Activated CD4-positive, alpha-beta T cell treated with anti-CD3 and anti-CD28 coated beads for 36 hours (primary cell): ENCODE measurements around the gene DNAH14. TPM values are rescaled to one million over a fixed set of nuclear protein-coding genes. Genes with fewer than 3 reads are reported as not detected.

Experiments used
- ATAC-seq: fragments of 200-7000 bp; cut with Tn5 transposase; one replicate; pipeline ENCODE4 v1.10.0; 2021; ENCODE audit warnings: mild to moderate bottlenecking, moderate library complexity
- CTCF ChIA-PET: fragments of 350-600 bp; sonication (Branson Sonifier 250); formaldehyde crosslinking; loops from one replicate; lab custom pipeline; 2021; ENCODE audit warnings: antibody characterized with exemption; lab: Charles Lee
- POLR2A ChIA-PET: fragments of 350-600 bp; sonication (Branson Sonifier 250); formaldehyde crosslinking; loops from one replicate; lab custom pipeline; 2021; ENCODE audit warnings: antibody characterized with exemption, inconsistent platforms; lab: Charles Lee
- DNase-seq: peaks from one replicate; pipeline ENCODE4 v3.0.0-alpha.2; 2020
- H3K27ac Mint-ChIP-seq: one replicate; pipeline ENCODE4 v1.8.0; 2021; ENCODE audit warnings: mixed read lengths
- H3K27me3 Mint-ChIP-seq: one replicate; pipeline ENCODE4 v1.8.0; 2021; ENCODE audit warnings: mixed read lengths
- H3K36me3 Mint-ChIP-seq: one replicate; pipeline ENCODE4 v1.8.0; 2021; ENCODE audit warnings: low read depth, mixed read lengths
- H3K4me1 Mint-ChIP-seq: one replicate; pipeline ENCODE4 v1.8.0; 2021; ENCODE audit warnings: mixed read lengths
- H3K4me3 Mint-ChIP-seq: one replicate; pipeline ENCODE4 v1.8.0; 2021; ENCODE audit warnings: mild to moderate bottlenecking, moderate library complexity, mixed read lengths
- H3K9me3 Mint-ChIP-seq: one replicate; pipeline ENCODE4 v1.8.0; 2021; ENCODE audit warnings: low read depth, mixed read lengths
- intact Hi-C, 2 experiments: fragments of 100-400 bp; cut with DNase I in 1 of 2; cut with micrococcal nuclease in 1 of 2; formaldehyde crosslinking; loops; one replicate each; pipeline versions ENCODE4 v1.14.2 to v1.15.1; 2022 to 2024; cut with DNase I, micrococcal nuclease
- total RNA-seq, 2 experiments: library from RNA; stranded (reverse); gene quantifications; one replicate each; pipeline ENCODE4 v1.2.3, GENCODE V29; 2021

DNAH14 gene
- total RNA-seq, 2 experiments from 2014 or later: 1.6 to 2.1 TPM

GRCh38 chr1:225422031-225422605 is 492.6 kb downstream of the DNAH14 start:
- POLR2A ChIA-PET: no interaction called here
- Mint-ChIP-seq H3K36me3 (peaks cover 48% of the 10 kb centered on the region), H3K27ac (no peak overlapping the region), H3K27me3 (no peaks in the 10 kb centered on the region), H3K4me1 (peaks cover 48% of the 10 kb centered on the region), H3K9me3 (no peaks in the 10 kb centered on the region), H3K4me3 (no peak overlapping the region)
- ATAC-seq (no peak), DNase-seq (no peak)
- intact Hi-C loops: loop anchor here in 1 of 2 experiments (10.0 kb wide), 1 partner anchor 987 kb away; the partner anchor contains the start of gene WDR26
- CTCF ChIA-PET: interaction anchor here (0.6 to 0.9 kb wide), 2 partner anchors 31 to 52 kb away, joined by 3 read pairs; no protein-coding TSS in a partner anchor

DNA sequence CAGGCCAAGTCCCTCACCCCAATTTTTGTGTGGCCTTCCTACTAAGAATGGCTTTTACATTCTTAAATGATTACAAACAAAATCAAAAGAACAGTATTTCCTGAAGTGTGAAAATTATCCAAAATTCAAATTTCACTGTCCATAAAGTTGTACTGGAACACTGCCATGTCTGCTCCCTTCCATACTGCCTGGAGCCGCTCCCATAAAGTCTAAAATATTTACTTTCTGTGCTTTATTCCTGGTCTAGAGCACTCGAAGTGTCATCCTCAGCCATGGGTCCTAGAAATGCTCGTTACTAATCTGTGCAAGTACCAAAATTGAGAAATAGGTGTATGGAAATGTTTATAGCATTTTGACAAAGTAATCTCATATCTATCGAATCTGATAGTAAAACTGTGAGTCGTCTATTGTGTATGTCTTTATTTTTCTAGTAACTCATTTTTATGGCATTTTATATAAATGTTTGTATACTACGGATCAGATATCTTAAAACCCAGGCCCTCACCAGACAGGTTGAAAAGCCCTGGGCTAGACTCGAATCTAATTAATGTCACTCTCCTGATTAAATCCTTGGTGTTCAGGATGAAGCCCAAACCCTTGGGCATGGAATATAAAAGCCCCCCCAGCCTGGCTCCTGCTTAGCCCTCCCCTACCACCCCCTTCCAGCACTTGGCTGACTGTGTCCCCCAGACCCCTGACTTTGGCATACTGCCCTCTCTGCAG is 493.5 kb downstream of the DNAH14 start:
- Mint-ChIP-seq H3K9me3 (no peaks in the 10 kb centered on the region), H3K36me3 (peaks cover 44% of the 10 kb centered on the region), H3K27ac (peak overlapping the region; percentile 60), H3K27me3 (no peaks in the 10 kb centered on the region), H3K4me1 (peaks cover 48% of the 10 kb centered on the region), H3K4me3 (no peak overlapping the region)
- intact Hi-C loops: loop anchor here in 1 of 2 experiments (10.0 kb wide), 1 partner anchor 988 kb away; the partner anchor contains the start of gene WDR26
- DNase-seq (no peak), ATAC-seq (no peak)
- POLR2A ChIA-PET: interaction anchor here (0.6 kb wide), 1 partner anchor 11 kb away, joined by 4 read pairs; no protein-coding TSS in a partner anchor
- CTCF ChIA-PET: interaction anchor here (0.6 to 0.9 kb wide), 2 partner anchors 30 to 52 kb away, joined by 3 read pairs; no protein-coding TSS in a partner anchor

DNA sequence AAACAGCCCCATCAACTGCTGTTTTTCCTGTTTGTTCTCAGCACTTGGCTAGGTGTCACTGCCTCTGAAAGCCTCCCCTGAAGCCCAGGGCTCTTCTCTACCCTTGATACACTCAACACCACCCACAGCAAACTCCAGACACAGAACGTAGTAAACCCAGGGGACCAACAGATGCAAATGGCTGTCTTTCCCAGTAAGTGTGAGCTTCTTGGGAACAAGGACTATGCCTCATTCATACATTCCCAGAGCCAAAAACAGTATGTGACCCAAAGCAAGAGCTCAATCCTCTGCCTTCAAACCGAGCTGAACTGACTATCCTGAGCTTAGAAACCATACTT is 494.0 kb downstream of the DNAH14 start:
- ATAC-seq (no peak), DNase-seq (no peak)
- Mint-ChIP-seq H3K4me1 (peaks cover 48% of the 10 kb centered on the region), H3K36me3 (peaks cover 41% of the 10 kb centered on the region), H3K27ac (peak overlapping the region; percentile 60), H3K4me3 (peak overlapping the region; percentile 2), H3K27me3 (no peaks in the 10 kb centered on the region), H3K9me3 (no peaks in the 10 kb centered on the region)
- intact Hi-C loops: loop anchor here in 1 of 2 experiments (10.0 kb wide), 1 partner anchor 989 kb away; the partner anchor contains the start of gene WDR26
- ChIA-PET POLR2A (interaction anchor here (0.6 kb wide), 1 partner anchor 11 kb away, joined by 4 read pairs; no protein-coding TSS in a partner anchor), CTCF (interaction anchor here (2.0 kb wide), 1 partner anchor 17 kb away, joined by 5 read pairs; no protein-coding TSS in a partner anchor)

DNA sequence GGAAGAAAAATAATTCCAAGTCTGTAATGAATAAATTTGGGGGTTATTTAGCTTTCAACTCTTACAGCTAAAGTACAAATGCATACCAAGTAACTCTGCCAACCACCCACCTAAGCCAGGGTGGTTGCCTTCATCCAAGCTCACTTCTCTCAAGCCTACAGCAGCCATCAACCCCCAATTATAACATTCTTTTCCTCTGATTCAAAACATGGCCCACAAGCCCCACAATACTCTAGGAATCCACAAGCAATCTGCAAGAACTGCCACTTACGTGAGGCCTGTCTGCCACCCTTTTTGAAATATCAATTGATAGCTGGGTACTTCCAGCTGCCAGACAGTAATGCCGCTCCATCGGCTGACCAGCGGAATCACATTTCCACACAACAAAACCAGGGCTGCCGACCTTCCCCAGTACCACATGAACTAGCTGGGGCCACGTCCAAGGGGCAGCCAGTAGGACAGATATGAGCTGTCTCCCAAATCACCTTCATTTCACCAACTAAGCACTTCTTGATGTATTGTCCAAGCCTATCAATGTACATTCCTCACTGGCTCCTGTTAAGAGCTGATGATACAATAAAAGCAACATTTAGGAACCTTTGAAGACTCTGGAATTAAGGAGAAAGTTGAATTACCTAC is 495.2 kb downstream of the DNAH14 start:
- Mint-ChIP-seq H3K9me3 (no peaks in the 10 kb centered on the region), H3K4me1 (peaks cover 57% of the 10 kb centered on the region), H3K4me3 (peak overlapping the region; percentile 86), H3K36me3 (peaks cover 35% of the 10 kb centered on the region), H3K27me3 (no peaks in the 10 kb centered on the region), H3K27ac (no peak overlapping the region)
- ChIA-PET CTCF (interaction anchor here (1.0 to 2.0 kb wide), 3 partner anchors 16 to 1392 kb away, joined by 3 to 5 read pairs (median 4); no protein-coding TSS in a partner anchor), POLR2A (interaction anchor here (0.6 to 3.4 kb wide), 2 partner anchors 20 to 44 kb away, joined by 3 to 17 read pairs; no protein-coding TSS in a partner anchor)
- ATAC-seq (no peak), DNase-seq (no peak)
- intact Hi-C loops: loop anchor here in 1 of 2 experiments (5.0 to 10.0 kb wide), 2 partner anchors 990 to 1722 kb away; partner anchors contain the start of gene WDR26

GRCh38 chr1:225425201-225425786 is 495.8 kb downstream of the DNAH14 start:
- ChIA-PET CTCF (interaction anchor here (0.9 to 2.0 kb wide), 5 partner anchors 12 to 1391 kb away, joined by 3 to 5 read pairs (median 4); no protein-coding TSS in a partner anchor), POLR2A (interaction anchor here (0.6 to 3.4 kb wide), 2 partner anchors 20 to 44 kb away, joined by 3 to 17 read pairs; no protein-coding TSS in a partner anchor)
- no peak for DNase-seq
- Mint-ChIP-seq H3K36me3 (peaks cover 32% of the 10 kb centered on the region), H3K27ac (peak overlapping the region; percentile 27), H3K9me3 (no peaks in the 10 kb centered on the region), H3K4me1 (peaks cover 59% of the 10 kb centered on the region), H3K4me3 (peak overlapping the region; percentile 86), H3K27me3 (no peaks in the 10 kb centered on the region)
- intact Hi-C loops: loop anchor here in 1 of 2 experiments (5.0 to 10.0 kb wide), 2 partner anchors 990 to 1723 kb away; partner anchors contain the start of gene WDR26
- ATAC-seq: no peak

GRCh38 chr1:225426395-225427234 is 497.1 kb downstream of the DNAH14 start:
- ATAC-seq: no peak
- Mint-ChIP-seq H3K9me3 (no peaks in the 10 kb centered on the region), H3K4me1 (peaks cover 59% of the 10 kb centered on the region), H3K27ac (peak overlapping the region; percentile 80), H3K36me3 (peaks cover 24% of the 10 kb centered on the region), H3K4me3 (peak overlapping the region; percentile 86), H3K27me3 (no peaks in the 10 kb centered on the region)
- peak; percentile 57 for DNase-seq
- intact Hi-C loops: loop anchor here in 1 of 2 experiments (1.0 to 10.0 kb wide), 3 partner anchors 227 to 1724 kb away; partner anchors contain the start of genes ENAH and WDR26
- ChIA-PET POLR2A (interaction anchor here (1.0 to 3.4 kb wide), 3 partner anchors 17 to 41 kb away, joined by 3 to 17 read pairs (median 7); no protein-coding TSS in a partner anchor), CTCF (interaction anchor here (0.6 to 2.1 kb wide), 6 partner anchors 11 to 560 kb away, joined by 3 to 11 read pairs (median 5); no protein-coding TSS in a partner anchor)

DNA sequence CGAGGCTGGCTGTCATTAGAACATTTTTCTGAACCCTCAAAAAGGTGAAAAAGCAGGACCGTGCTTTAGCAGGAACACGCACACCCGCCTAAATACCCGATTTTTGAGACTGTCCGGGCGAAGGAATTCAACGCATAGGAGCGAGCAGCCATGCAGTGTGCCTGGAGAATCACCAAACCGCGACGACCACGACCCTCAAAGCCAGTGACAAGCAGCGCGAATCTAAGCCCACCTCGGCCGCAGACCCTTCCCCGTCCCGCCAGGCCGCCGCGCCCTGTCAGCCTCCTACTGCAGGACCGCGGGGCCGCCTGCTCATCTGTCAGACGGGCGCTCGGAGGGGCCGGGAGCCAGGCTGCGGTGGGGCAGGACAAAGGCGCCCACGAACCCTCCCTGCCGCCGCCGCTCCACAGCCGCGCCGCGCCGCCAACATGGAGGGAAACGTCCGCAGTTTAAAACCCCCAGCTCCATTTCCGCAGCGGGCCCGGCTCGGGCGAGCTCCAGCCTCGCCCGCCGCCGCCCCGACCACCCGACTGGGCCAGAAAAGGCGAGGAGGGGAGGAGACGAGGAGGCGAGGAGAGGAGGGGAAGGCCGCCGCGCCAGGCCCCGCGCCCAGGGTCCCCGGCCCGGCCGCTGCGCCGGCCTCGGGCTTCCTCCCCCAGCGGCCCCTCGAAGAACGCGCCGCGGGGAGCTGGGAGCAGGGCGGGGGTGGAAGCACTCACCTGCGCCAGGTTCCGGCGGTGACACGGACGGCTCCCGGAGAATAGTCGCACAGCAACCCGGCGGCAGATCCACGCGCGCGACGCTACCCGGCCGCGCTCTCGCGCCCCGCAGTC is 498.0 kb downstream of the DNAH14 start, which contains the start of gene LBR:
TSS of gene LBR (minus strand) at position 804 of the 833 bp plus-strand sequence. CDS start 3,963 bp downstream, outside the sequence.
- ATAC-seq (no peak), DNase-seq (peak; percentile 59)
- CTCF ChIA-PET: interaction anchor here (0.9 to 2.1 kb wide), 6 partner anchors 10 to 47 kb away, joined by 3 to 11 read pairs (median 4); no protein-coding TSS in a partner anchor
- H3K9me3 Mint-ChIP-seq: no peaks in the 10 kb centered on the region
- POLR2A ChIA-PET: interaction anchor here (2.2 to 3.4 kb wide), 2 partner anchors 18 to 41 kb away, joined by 7 to 17 read pairs; no protein-coding TSS in a partner anchor
- H3K4me3 Mint-ChIP-seq: peak within 1 kb of the TSS; percentile 86
- H3K27ac Mint-ChIP-seq: peak within 1 kb of the TSS; percentile 96
- H3K4me1 Mint-ChIP-seq: peaks cover 54% of the 10 kb centered on the region
- no peaks in the 10 kb centered on the region for H3K27me3 Mint-ChIP-seq
- peaks cover 17% of the 10 kb centered on the region for H3K36me3 Mint-ChIP-seq
- intact Hi-C loops: loop anchor here (1.0 to 10.0 kb wide), 9 partner anchors 18 to 1725 kb away; partner anchors contain the start of genes ENAH (in 1 of the 2), H3-3A (in 1 of the 2), PYCR2 (in 1 of the 2) and SDE2 (in 1 of the 2)

- ATAC-seq: peak; percentile 92
- Mint-ChIP-seq H3K9me3 (no peaks in the 10 kb centered on the region), H3K36me3 (peaks cover 10% of the 10 kb centered on the region), H3K4me3 (peak overlapping the region; percentile 86), H3K27me3 (no peaks in the 10 kb centered on the region), H3K4me1 (peaks cover 45% of the 10 kb centered on the region), H3K27ac (peak overlapping the region; percentile 96)
- POLR2A ChIA-PET: interaction anchor here (0.6 to 3.4 kb wide), 5 partner anchors 12 to 40 kb away, joined by 4 to 17 read pairs (median 7); no protein-coding TSS in a partner anchor
- CTCF ChIA-PET: interaction anchor here (0.9 to 2.1 kb wide), 6 partner anchors 11 to 46 kb away, joined by 3 to 11 read pairs (median 4); no protein-coding TSS in a partner anchor
- DNase-seq: peak; percentile 95
- intact Hi-C loops: loop anchor here (1.0 to 10.0 kb wide), 8 partner anchors 17 to 1726 kb away; partner anchors contain the start of genes H3-3A (in 1 of the 2), PYCR2 (in 1 of the 2), SDE2 (in 1 of the 2) and SRP9 (in 1 of the 2)
Measured at GRCh38 chr1:225428068-225428880, 498.8 kb downstream of the DNAH14 start.
